ENCODE data around the gene KCNIP4. TPM values are rescaled to one million over a fixed set of nuclear protein-coding genes. Genes with fewer than 3 reads are reported as not detected.

The KCNIP4 gene
- total RNA-seq, 1 donor from 2014 or later, result not detected

DNA sequence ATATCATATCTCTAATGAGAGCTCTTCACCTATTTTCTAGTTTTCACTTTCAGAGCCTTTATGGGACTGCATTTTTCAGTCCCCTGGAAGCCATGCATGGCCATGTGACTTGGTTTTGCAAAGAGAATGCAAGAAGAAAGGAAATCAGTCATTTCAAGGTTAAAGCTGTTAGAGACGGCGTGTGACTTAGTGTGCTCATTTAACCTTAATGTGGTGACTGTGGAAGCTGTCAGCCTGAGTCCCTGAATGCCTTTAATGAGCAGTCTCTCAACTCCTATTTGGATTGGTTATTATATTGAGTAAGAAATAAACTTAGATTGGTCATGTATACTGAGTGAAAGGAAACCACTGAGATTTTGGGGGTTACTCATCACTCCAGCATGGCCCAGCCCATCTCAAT lies 212.7 kb downstream of the KCNIP4 start:
- Mint-ChIP-seq H3K4me3 (no peak overlapping the region), H3K27me3 (no peaks in the 10 kb centered on the region), H3K9me3 (peaks cover 2% of the 10 kb centered on the region), H3K36me3 (ENCODE audit: low read depth) (no peaks in the 10 kb centered on the region), H3K27ac (no peak overlapping the region), H3K4me1 (no peaks in the 10 kb centered on the region)
- intact Hi-C loops (cut with micrococcal nuclease), result no loop called here
- ATAC-seq (ENCODE audit: low read depth) (no peak), DNase-seq (no peak)
- POLR2A ChIA-PET, result no interaction called here
- CTCF ChIA-PET, result no interaction called here
- TF ChIP-seq CTCF (IDR thresholded peaks at IDR 0.05), result no peak

GRCh38 chr4:21733894-21734630 lies 214.5 kb downstream of the KCNIP4 start:
- TF ChIP-seq CTCF (IDR thresholded peaks at IDR 0.05), result no peak
- POLR2A ChIA-PET, result no interaction called here
- Mint-ChIP-seq H3K27me3 (no peaks in the 10 kb centered on the region), H3K9me3 (peaks cover 2% of the 10 kb centered on the region), H3K36me3 (ENCODE audit: low read depth) (no peaks in the 10 kb centered on the region), H3K4me3 (no peak overlapping the region), H3K27ac (no peak overlapping the region), H3K4me1 (no peaks in the 10 kb centered on the region)
- intact Hi-C loops (cut with micrococcal nuclease), result no loop called here
- CTCF ChIA-PET, result no interaction called here
- no peak for DNase-seq
- no peak for ATAC-seq (ENCODE audit: low read depth)

DNA sequence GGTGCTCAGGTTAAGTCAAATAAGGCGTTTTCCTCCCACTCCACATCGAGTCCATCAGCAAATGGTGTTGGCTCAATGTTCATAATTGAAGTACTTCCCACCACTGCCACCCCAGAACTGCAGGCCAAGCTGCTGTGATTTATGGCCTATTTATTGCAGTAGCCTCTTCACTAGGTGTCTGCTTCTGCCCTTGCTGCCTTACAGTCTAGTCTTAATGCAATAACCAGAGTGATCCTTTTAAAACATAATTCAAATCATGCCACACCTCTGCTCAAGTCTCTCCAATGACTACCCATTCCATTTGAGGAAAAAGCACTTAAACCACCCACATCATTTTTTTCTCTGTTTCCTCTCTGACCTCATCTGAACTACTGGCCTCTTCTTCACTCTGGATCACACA lies 220.3 kb downstream of the KCNIP4 start:
- POLR2A ChIA-PET, result no interaction called here
- DNase-seq, result no peak
- Mint-ChIP-seq H3K27ac (no peak overlapping the region), H3K4me1 (no peaks in the 10 kb centered on the region), H3K4me3 (no peak overlapping the region), H3K27me3 (no peaks in the 10 kb centered on the region), H3K36me3 (ENCODE audit: low read depth) (no peaks in the 10 kb centered on the region), H3K9me3 (no peaks in the 10 kb centered on the region)
- intact Hi-C loops (cut with micrococcal nuclease), result no loop called here
- ATAC-seq (ENCODE audit: low read depth), result no peak
- TF ChIP-seq CTCF (IDR thresholded peaks at IDR 0.05), result no peak
- CTCF ChIA-PET, result no interaction called here

DNA sequence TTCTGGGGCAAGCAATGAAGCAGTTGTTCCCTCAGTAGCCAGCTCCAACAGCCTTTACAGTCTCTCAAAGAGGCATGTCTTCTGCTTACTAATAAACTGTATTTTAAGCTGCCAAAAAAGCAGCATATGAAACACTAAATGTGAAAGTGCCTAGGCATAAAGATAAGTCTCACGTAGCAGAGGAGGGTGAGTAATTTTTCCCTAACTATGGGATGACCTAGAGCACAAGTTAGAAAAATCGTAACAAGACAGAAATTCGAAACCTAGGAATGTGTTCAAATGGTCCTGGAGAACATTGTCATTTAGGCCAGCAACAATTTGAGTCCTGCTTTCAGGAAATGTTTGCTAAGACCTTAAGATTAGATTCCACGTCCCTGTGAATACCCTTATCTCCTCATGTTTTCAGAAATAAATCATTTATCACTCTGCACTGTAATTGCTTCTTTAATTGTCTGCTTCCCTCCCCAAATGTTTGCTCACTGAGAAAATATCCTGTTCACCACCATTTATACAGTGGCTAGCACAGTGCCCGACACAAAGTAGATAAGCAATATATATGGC lies 222.2 kb downstream of the KCNIP4 start:
- H3K27me3 Mint-ChIP-seq, result no peaks in the 10 kb centered on the region
- POLR2A ChIA-PET, result no interaction called here
- no peak for ATAC-seq (ENCODE audit: low read depth)

More for the DNA sequence above, 222.2 kb downstream of the KCNIP4 start:
- no peak overlapping the region for H3K27ac Mint-ChIP-seq
- no peak for TF ChIP-seq CTCF (IDR thresholded peaks at IDR 0.05)
- H3K4me3 Mint-ChIP-seq, result no peak overlapping the region
- no peaks in the 10 kb centered on the region for H3K9me3 Mint-ChIP-seq
- no peaks in the 10 kb centered on the region for H3K36me3 Mint-ChIP-seq (ENCODE audit: low read depth)
- DNase-seq, result no peak
- intact Hi-C loops (cut with micrococcal nuclease), result no loop called here
- CTCF ChIA-PET, result no interaction called here
- no peaks in the 10 kb centered on the region for H3K4me1 Mint-ChIP-seq
